ENCODE measurements around the gene ARMC3. TPM values are rescaled to one million over a fixed set of nuclear protein-coding genes. Genes with fewer than 3 reads are reported as not detected.

Gene ARMC3
- polyA plus RNA-seq: under 1 TPM in 1 of 4 donors, not detected in 3; 0.03 TPM
- long read RNA-seq, donor 1: 0 reads
- long read RNA-seq, donor 2: 0 reads
- long read RNA-seq, donor 3: 0 reads
- long read RNA-seq, donor 4: 0 reads
- long read RNA-seq, donor 5: 0 reads
- long read RNA-seq, donor 6: 0 reads
- long read RNA-seq, donor 7: 0 reads
- long read RNA-seq, donor 8: 0 reads
- long read RNA-seq, donor 9: 0 reads
- long read RNA-seq, donor 10: 0 reads

GRCh38 chr10:22927661-22928403 lies at the start of gene ARMC3:
ARMC3 (plus strand) TSS chr10:22928053; CDS start chr10:22931997, 3,944 bp downstream.
- 10 to 14% (median 12%) methylated on average over 41 of the region's 41 CpGs for WGBS, 3 donors
- DNase-seq: peak; percentile 62 to 87
- FAIRE-seq: no peak
- Histone ChIP-seq H3K9me3 (ENCODE audit: control insufficient read depth in 2 of 2, insufficient read depth in 1 of 2, low read depth in 1 of 2, low read length in 1 of 2) (no peaks in the 10 kb centered on the region), H3K27ac (ENCODE audit: low read depth in 1 of 3, low read length in 2 of 3) (no peak within 1 kb of the TSS), H3K4me1 (ENCODE audit: control insufficient read depth in 3 of 3, insufficient read depth in 2 of 3, low read depth in 1 of 3, low read length in 2 of 3) (peaks cover 2 to 12% (median 2%) of the 10 kb centered on the region in 3 donors), H3K27me3 (ENCODE audit: control insufficient read depth in 3 of 3, insufficient read depth in 3 of 3, low read length in 3 of 3) (no peaks in the 10 kb centered on the region), H3K36me3 (ENCODE audit: control insufficient read depth in 3 of 3, insufficient read depth in 2 of 3, low read depth in 1 of 3, low read length in 3 of 3) (no peaks in the 10 kb centered on the region), H3K4me3 (ENCODE audit: low read depth in 1 of 3, low read length in 3 of 3) (peak within 1 kb of the TSS in 2 of 3 donors; percentile 24 to 54)

DNA sequence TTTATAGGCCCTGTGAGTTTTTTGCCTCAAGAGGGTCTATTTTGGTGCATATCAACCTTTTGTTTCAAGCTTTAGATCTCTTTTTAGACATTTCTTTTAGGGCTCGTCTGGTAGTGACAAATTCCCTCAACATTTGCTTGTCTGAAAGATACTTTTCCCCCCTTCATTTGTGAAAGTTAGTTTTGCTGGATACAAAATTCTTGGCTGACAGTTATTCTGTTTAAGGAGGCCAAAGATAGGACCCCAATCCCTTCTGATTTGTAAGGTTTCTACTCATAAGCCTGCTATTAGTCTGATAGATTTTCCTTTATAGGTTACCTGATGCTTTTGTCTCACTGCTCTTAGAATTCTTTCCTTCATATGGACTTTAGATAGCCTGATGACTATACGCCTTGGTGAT lies 36.1 kb upstream of the ARMC3 start:
- DNase-seq (no peak), FAIRE-seq (no peak)
- WGBS, 3 donors: 84 to 89% (median 86%) methylated on average over 2 of the region's 2 CpGs
- no peaks in the 10 kb centered on the region for H3K36me3 ChIP-seq (ENCODE audit: control insufficient read depth in 3 of 3, insufficient read depth in 2 of 3, low read depth in 1 of 3, low read length in 3 of 3)
- no peaks in the 10 kb centered on the region for H3K27me3 ChIP-seq (ENCODE audit: control insufficient read depth in 3 of 3, insufficient read depth in 3 of 3, low read length in 3 of 3)
- no peak overlapping the region for H3K27ac ChIP-seq (ENCODE audit: low read depth in 1 of 3, low read length in 2 of 3)
- H3K4me3 ChIP-seq (ENCODE audit: low read depth in 1 of 3, low read length in 3 of 3): no peak overlapping the region
- H3K4me1 ChIP-seq (ENCODE audit: control insufficient read depth in 3 of 3, insufficient read depth in 2 of 3, low read depth in 1 of 3, low read length in 2 of 3): peaks cover 0 to 22% (median 0%) of the 10 kb centered on the region in 3 donors
- peaks cover 0 to 12% of the 10 kb centered on the region in 2 donors for H3K9me3 ChIP-seq (ENCODE audit: control insufficient read depth in 2 of 2, insufficient read depth in 1 of 2, low read depth in 1 of 2, low read length in 1 of 2)

- Histone ChIP-seq H3K36me3 (ENCODE audit: control insufficient read depth in 3 of 3, insufficient read depth in 2 of 3, low read depth in 1 of 3, low read length in 3 of 3) (no peaks in the 10 kb centered on the region), H3K27ac (ENCODE audit: low read depth in 1 of 3, low read length in 2 of 3) (peak overlapping the region in 1 of 3 donors; percentile 2), H3K4me1 (ENCODE audit: control insufficient read depth in 3 of 3, insufficient read depth in 2 of 3, low read depth in 1 of 3, low read length in 2 of 3) (peaks cover 0 to 22% (median 0%) of the 10 kb centered on the region in 3 donors), H3K27me3 (ENCODE audit: control insufficient read depth in 3 of 3, insufficient read depth in 3 of 3, low read length in 3 of 3) (no peaks in the 10 kb centered on the region), H3K4me3 (ENCODE audit: low read depth in 1 of 3, low read length in 3 of 3) (no peak overlapping the region), H3K9me3 (ENCODE audit: control insufficient read depth in 2 of 2, insufficient read depth in 1 of 2, low read depth in 1 of 2, low read length in 1 of 2) (peaks cover 0 to 12% of the 10 kb centered on the region in 2 donors)
- DNase-seq (peak in 1 of 2 donors; percentile 68), FAIRE-seq (no peak)
- 55 to 65% (median 61%) methylated on average over 2 of the region's 2 CpGs for WGBS, 3 donors
These were observed 34.1 kb upstream of the ARMC3 start for GRCh38 chr10:22893781-22894180.

- Histone ChIP-seq H3K9me3 (ENCODE audit: control insufficient read depth in 2 of 2, insufficient read depth in 1 of 2, low read depth in 1 of 2, low read length in 1 of 2) (peaks cover 0 to 12% of the 10 kb centered on the region in 2 donors), H3K27me3 (ENCODE audit: control insufficient read depth in 3 of 3, insufficient read depth in 3 of 3, low read length in 3 of 3) (no peaks in the 10 kb centered on the region), H3K4me1 (ENCODE audit: control insufficient read depth in 3 of 3, insufficient read depth in 2 of 3, low read depth in 1 of 3, low read length in 2 of 3) (peaks cover 0 to 22% (median 0%) of the 10 kb centered on the region in 3 donors), H3K4me3 (ENCODE audit: low read depth in 1 of 3, low read length in 3 of 3) (no peak overlapping the region), H3K36me3 (ENCODE audit: control insufficient read depth in 3 of 3, insufficient read depth in 2 of 3, low read depth in 1 of 3, low read length in 3 of 3) (no peaks in the 10 kb centered on the region), H3K27ac (ENCODE audit: low read depth in 1 of 3, low read length in 2 of 3) (no peak overlapping the region)
- DNase-seq (no peak), FAIRE-seq (no peak)
- 53 to 63% (median 59%) methylated on average over 4 of the region's 4 CpGs for WGBS, 3 donors
These were observed 33.1 kb upstream of the ARMC3 start for GRCh38 chr10:22894714-22895113.

- FAIRE-seq: no peak
- Histone ChIP-seq H3K27ac (ENCODE audit: low read depth in 1 of 3, low read length in 2 of 3) (no peak overlapping the region), H3K9me3 (ENCODE audit: control insufficient read depth in 2 of 2, insufficient read depth in 1 of 2, low read depth in 1 of 2, low read length in 1 of 2) (peaks cover 0 to 12% of the 10 kb centered on the region in 2 donors), H3K36me3 (ENCODE audit: control insufficient read depth in 3 of 3, insufficient read depth in 2 of 3, low read depth in 1 of 3, low read length in 3 of 3) (no peaks in the 10 kb centered on the region), H3K4me1 (ENCODE audit: control insufficient read depth in 3 of 3, insufficient read depth in 2 of 3, low read depth in 1 of 3, low read length in 2 of 3) (peaks cover 0 to 22% (median 0%) of the 10 kb centered on the region in 3 donors), H3K4me3 (ENCODE audit: low read depth in 1 of 3, low read length in 3 of 3) (no peak overlapping the region), H3K27me3 (ENCODE audit: control insufficient read depth in 3 of 3, insufficient read depth in 3 of 3, low read length in 3 of 3) (no peaks in the 10 kb centered on the region)
- 55 to 81% (median 80%) methylated on average over 1 of the region's 1 CpG for WGBS, 3 donors
- no peak for DNase-seq
These were observed 32.6 kb upstream of the ARMC3 start for GRCh38 chr10:22895252-22895651.

- Histone ChIP-seq H3K4me3 (ENCODE audit: low read depth in 1 of 3, low read length in 3 of 3) (no peak overlapping the region), H3K27me3 (ENCODE audit: control insufficient read depth in 3 of 3, insufficient read depth in 3 of 3, low read length in 3 of 3) (no peaks in the 10 kb centered on the region), H3K27ac (ENCODE audit: low read depth in 1 of 3, low read length in 2 of 3) (no peak overlapping the region), H3K4me1 (ENCODE audit: control insufficient read depth in 3 of 3, insufficient read depth in 2 of 3, low read depth in 1 of 3, low read length in 2 of 3) (peaks cover 0 to 22% (median 0%) of the 10 kb centered on the region in 3 donors), H3K9me3 (ENCODE audit: control insufficient read depth in 2 of 2, insufficient read depth in 1 of 2, low read depth in 1 of 2, low read length in 1 of 2) (peaks cover 0 to 10% of the 10 kb centered on the region in 2 donors), H3K36me3 (ENCODE audit: control insufficient read depth in 3 of 3, insufficient read depth in 2 of 3, low read depth in 1 of 3, low read length in 3 of 3) (no peaks in the 10 kb centered on the region)
- no peak for DNase-seq
- 50 to 60% (median 58%) methylated on average over 4 of the region's 4 CpGs for WGBS, 3 donors
- FAIRE-seq: no peak
These were observed 30.5 kb upstream of the ARMC3 start for GRCh38 chr10:22897371-22897770.

DNA sequence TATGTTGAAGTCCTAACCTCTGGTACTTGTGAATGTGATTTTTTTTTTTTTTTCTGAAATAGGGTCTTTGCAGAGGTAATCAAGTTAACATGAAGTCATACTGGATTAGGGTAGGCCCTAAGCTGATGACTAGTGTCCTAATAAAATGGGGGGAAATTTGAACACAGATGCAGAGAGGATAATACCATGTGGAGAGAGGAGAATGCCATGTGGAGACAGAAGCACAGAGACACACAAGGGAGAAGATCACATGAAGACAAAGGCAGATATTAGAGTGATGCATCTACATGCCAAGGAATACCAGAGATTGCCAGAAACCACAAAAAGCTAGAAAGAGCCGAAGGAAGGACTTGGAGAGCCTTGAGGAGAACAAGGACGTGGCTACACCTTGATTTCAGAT lies 28.5 kb upstream of the ARMC3 start:
- peaks cover 0 to 10% (median 0%) of the 10 kb centered on the region in 3 donors for H3K4me1 ChIP-seq (ENCODE audit: control insufficient read depth in 3 of 3, insufficient read depth in 2 of 3, low read depth in 1 of 3, low read length in 2 of 3)
- H3K9me3 ChIP-seq (ENCODE audit: control insufficient read depth in 2 of 2, insufficient read depth in 1 of 2, low read depth in 1 of 2, low read length in 1 of 2): peaks cover 0 to 2% of the 10 kb centered on the region in 2 donors
- no peak overlapping the region for H3K4me3 ChIP-seq (ENCODE audit: low read depth in 1 of 3, low read length in 3 of 3)
- no peak for FAIRE-seq
- 47 to 80% (median 65%) methylated on average over 2 of the region's 2 CpGs for WGBS, 3 donors
- no peak overlapping the region for H3K27ac ChIP-seq (ENCODE audit: low read depth in 1 of 3, low read length in 2 of 3)
- H3K36me3 ChIP-seq (ENCODE audit: control insufficient read depth in 3 of 3, insufficient read depth in 2 of 3, low read depth in 1 of 3, low read length in 3 of 3): no peaks in the 10 kb centered on the region
- no peaks in the 10 kb centered on the region for H3K27me3 ChIP-seq (ENCODE audit: control insufficient read depth in 3 of 3, insufficient read depth in 3 of 3, low read length in 3 of 3)
- DNase-seq: no peak

DNA sequence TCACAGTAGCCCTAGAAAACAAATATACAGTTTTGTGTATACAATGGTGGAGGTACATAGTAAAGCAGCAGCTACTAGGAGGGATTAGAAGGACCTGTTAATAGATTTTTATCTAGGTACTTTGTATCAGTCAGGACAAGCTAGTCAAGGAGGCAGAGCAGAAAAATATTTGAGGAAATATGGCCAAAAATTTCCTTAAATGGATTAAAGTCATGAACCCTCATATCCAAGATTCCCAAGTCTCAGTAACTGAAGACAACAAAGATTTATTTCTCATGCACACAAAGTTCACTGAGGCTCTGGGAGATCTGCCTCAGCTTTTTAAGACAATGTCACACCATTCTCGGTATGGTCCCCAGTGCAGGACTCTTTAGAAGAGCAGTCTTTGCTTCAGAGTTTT lies 28.1 kb upstream of the ARMC3 start:
- FAIRE-seq: no peak
- WGBS, 3 donors: 67 to 83% (median 79%) methylated on average over 1 of the region's 1 CpG

More for the DNA sequence above, 28.1 kb upstream of the ARMC3 start:
- no peaks in the 10 kb centered on the region for H3K27me3 ChIP-seq (ENCODE audit: control insufficient read depth in 3 of 3, insufficient read depth in 3 of 3, low read length in 3 of 3)
- DNase-seq: no peak
- no peaks in the 10 kb centered on the region for H3K36me3 ChIP-seq (ENCODE audit: control insufficient read depth in 3 of 3, insufficient read depth in 2 of 3, low read depth in 1 of 3, low read length in 3 of 3)
- H3K4me1 ChIP-seq (ENCODE audit: control insufficient read depth in 3 of 3, insufficient read depth in 2 of 3, low read depth in 1 of 3, low read length in 2 of 3): peaks cover 0 to 5% (median 0%) of the 10 kb centered on the region in 3 donors
- peaks cover 0 to 2% of the 10 kb centered on the region in 2 donors for H3K9me3 ChIP-seq (ENCODE audit: control insufficient read depth in 2 of 2, insufficient read depth in 1 of 2, low read depth in 1 of 2, low read length in 1 of 2)
- no peak overlapping the region for H3K27ac ChIP-seq (ENCODE audit: low read depth in 1 of 3, low read length in 2 of 3)
- no peak overlapping the region for H3K4me3 ChIP-seq (ENCODE audit: low read depth in 1 of 3, low read length in 3 of 3)

All from small intestine (tissue), 16 donors.